HG03039 (cell line): Measurements from ENCODE around the gene TIAM2.
"Not testable (repeated sequence)": the region's sequence is repeated elsewhere in the genome, so short reads cannot be mapped to it uniquely, and the experiment has no call there.

Experiments used
- ATAC-seq: cut with Tn5 transposase; IDR thresholded peaks from one replicate; pipeline ENCODE4 v1.9.1; 2021; ENCODE audit warnings: mild to moderate bottlenecking, moderate library complexity; ENCODE audit not compliant: unreplicated experiment

The TIAM2 gene

DNA sequence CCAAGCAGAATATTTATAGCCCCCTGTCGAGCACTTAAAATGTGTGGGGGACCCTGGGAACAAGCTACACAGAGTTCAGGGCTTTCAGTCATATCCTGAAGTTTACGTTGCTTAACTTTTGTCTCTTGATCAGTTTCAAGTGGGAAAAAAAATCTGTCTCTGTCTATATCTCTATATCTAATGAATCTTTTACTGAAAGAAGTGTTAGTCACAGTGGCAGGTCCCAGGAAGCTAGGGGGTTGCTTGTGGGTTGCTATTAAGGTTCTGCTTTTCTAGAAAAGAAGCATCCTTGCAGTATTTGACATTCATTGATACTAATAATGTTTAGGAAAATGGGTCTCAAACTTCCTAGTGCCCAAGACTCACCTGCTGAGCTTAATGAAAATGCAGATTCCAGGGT, 192.0 kb downstream of the TIAM2 start:
- ATAC-seq = no peak

DNA sequence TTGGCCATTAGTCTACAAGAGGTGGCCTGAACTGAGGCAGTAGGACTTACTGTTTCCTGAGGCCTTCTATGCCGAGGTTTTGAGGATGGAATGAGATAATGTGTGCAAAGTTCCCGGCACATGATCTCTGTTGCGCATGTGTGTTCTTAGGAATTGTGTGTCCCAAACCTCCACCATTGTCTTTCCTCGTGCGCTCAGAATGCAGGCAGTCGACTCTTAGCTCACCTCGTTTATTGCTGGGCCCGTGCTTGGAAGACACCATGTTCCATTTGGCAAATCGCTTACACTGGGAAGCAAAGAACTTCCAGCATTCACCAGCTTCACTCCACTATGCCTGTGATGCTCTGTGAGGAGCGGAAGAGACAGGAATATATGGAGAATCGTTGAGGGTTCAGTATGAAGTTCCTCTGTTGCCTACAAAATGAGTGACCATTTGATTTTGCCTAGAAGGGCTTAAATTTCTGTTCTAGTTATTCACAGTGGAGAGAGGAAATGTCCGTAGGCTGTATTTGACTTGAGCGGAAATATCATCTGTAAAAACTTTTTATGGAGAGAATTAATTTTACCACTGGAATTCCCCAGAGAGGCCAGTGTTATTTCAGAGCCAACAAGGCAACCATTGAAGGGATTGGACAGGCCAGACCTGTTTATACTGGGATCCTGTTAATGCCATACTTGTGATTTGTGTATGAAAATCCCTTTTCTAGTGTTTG, 193.0 kb downstream of the TIAM2 start:
- no peak for ATAC-seq

DNA sequence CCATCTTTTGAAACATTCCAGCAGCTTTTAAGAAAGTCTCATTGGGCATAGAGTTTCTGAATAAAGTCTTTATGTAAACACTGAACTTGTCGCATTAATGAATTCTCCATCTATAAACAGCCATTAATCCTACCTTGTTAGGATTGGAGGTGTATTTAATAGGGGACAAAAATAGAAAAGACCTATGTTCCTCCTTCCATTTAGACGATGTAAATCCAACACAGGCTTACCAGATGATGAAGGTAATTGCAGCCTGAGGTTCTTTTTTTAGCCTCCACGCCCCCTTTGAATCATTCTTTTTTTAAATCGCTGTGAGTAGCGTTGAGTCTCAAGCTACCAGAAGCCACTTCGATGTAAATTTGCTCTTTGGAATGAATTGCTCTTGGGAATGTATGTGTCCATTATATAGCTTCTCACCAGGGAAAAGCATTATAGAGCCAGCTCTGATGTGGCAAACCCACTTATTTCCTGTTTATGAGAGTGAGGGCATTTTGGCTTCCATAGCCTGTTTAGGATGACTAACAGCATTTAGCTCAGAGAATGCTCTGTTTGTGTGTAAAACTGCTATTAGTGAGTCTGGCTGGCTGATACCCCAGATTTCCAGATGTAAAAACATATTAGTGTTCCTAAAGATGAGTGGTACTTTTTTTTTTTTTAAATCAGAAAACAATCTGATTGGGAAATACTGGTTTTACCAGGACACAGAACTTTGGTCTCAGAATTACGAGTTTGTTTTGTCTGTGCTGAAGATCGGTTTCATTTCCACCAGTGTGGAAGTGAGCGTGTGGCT, 193.8 kb downstream of the TIAM2 start:
- ATAC-seq = no peak

- ATAC-seq = no peak
Measured at GRCh38 chr6:155190677-155191076, 195.6 kb downstream of the TIAM2 start.

- no peak for ATAC-seq
Measured at GRCh38 chr6:155193526-155193925, 198.4 kb downstream of the TIAM2 start.

- ATAC-seq = no peak
Measured at GRCh38 chr6:155194399-155194798, 199.3 kb downstream of the TIAM2 start.

DNA sequence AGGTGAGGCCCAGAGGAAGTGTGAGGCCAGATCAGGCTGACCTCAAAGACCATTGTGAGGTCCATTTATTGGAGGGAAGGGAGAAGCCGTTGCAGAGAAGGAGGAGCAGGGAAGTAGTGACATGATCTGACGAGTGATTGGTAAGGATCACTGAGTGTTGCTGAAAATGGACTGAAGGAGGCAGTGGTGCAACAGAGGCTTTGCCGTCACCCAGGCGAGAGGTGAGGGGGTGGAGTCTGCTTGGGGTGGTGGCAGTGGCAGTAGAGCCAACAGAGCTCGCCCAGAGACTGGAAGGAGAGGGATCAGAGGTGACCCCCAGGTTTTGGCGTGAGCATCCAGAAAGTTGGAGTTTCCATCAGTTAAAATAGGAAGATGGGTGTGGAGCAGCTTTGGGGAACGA, 200.8 kb downstream of the TIAM2 start:
- no peak for ATAC-seq

DNA sequence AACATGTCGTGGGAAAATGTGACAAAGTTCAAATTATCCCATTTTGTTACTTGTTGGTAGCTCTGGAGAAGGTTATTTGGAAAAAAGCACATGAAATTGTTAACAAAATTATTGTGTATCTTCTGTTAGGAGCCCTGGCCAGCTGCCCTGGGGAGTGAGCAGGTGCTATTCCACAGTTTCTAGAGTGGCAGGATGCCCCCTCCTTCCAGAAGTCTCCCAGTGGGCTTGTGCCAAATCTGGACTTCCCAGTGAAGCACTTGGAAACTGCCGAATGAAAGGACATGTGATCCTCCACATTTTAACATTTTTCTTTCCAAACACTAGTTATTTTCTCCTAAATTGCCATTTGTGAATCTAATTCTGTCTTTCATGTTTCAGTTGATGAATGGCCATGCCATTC, 201.8 kb downstream of the TIAM2 start:
- ATAC-seq = no peak

- ATAC-seq = no peak
Measured at GRCh38 chr6:155197932-155198331, 202.8 kb downstream of the TIAM2 start.

GRCh38 chr6:155200012-155200411, 204.9 kb downstream of the TIAM2 start:
- no peak for ATAC-seq

DNA sequence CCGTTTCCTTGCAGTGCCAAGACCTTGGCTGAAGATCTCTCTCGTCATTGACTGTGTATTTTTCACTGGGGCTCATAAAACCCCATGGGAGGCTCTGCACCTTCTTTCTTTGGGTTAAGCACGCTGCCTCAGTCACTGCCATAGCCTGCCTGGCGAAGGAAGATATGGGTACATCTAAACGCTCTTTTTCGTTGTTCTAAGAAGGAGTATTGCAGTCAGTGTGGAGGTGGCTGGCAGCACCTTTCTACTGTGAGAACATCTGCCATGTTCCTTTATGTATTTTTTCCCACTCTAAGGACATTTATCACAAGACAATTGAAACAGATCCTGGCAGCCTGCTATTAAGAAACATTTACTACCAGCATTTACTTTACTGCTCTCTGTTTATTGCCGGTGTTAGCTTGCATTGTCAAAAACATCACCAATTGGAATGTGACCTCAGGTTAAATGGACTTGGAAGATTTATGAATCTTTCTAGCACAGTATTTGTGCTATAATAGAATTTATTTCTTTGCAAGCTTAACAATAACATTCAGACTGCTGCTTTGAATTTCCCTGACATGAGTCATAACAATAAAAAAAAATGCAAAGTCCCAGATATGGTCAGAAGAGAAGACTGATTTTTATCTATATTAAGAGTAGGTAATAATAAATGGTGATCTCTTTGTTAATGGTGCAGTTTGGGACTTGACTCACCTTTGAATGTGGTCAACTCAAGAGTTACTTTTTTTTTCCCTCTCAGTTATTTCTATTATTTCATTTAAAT, 206.5 kb downstream of the TIAM2 start:
- ATAC-seq = no peak

GRCh38 chr6:155207223-155207622, 212.1 kb downstream of the TIAM2 start:
- ATAC-seq = no peak

DNA sequence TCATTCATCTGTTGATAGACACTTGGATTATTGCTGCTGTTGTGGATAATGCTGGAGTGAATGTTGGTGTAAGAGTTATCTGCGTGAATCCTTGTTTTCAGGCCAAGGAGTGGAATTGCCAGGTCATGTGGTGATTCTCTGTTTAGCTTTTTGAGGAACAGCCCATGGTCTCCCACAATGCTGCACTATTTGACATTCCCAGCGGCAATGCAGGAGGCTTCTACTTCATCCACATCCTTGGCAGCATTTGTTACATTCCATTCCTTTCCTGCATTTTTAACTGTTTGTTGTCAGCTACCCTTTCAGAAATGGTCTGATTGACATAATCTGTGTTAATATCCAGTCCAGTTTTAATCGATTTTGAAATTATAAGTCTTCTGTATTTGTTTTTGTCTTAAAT, 217.0 kb downstream of the TIAM2 start:
- no peak for ATAC-seq

DNA sequence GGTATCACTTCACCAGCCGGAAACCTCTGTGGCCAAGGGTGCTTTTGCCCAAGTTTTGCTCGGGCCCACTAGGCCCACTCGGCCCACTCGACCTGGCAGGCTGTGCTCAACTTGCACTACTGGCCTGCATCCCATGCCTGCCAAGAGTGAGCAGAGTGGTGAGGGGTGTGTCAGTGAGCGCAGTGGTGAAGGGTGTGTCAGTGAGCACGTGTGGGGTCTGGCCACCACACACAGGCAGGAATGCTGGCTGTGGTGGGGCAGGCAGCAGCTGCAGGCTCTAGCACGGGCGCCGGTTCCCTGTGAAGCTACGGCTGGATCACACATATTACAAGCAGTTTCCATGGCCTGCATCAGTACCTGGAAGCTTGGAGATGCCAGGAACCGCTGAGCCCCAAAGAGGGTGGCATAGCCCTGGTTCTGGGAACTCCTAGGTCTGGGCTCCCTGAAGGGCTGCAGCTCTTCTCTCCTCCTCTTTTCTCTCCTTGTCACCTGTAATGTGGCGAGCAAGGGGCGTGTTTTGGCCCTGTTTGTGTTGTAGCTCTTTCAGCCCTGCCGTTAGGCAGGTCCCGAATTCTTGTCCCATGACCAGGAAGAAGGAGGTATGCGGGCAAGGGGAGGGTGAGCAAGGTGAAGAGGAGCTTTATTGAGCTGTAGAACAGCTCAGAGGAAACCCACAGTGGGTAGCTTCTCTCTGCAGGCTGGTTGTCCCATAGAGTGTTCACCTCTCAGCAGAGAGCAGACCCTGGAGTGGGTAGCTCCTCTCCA, 217.7 kb downstream of the TIAM2 start:
- no peak for ATAC-seq

GRCh38 chr6:155213611-155214372, 218.7 kb downstream of the TIAM2 start:
- ATAC-seq = no peak

DNA sequence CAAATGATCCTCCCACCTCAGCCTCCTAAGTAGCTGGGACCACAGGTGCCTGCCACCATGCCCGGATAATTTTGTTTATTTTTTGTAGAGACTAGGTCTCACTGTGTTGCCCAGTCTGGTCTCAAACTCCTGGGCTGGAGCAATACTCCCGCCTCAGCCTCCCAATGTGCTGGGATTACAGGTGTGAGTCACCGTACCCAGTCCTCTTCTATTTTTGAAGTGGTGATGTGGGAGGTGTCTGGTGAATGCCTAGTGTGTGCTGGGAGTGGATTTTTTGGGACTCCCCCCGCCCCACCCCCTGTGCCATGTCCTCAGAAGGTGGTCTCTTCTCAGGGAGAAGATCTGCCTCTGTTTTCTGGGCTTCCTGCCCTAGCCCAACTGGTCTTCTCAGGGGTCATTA, 220.8 kb downstream of the TIAM2 start:
- ATAC-seq = no peak

DNA sequence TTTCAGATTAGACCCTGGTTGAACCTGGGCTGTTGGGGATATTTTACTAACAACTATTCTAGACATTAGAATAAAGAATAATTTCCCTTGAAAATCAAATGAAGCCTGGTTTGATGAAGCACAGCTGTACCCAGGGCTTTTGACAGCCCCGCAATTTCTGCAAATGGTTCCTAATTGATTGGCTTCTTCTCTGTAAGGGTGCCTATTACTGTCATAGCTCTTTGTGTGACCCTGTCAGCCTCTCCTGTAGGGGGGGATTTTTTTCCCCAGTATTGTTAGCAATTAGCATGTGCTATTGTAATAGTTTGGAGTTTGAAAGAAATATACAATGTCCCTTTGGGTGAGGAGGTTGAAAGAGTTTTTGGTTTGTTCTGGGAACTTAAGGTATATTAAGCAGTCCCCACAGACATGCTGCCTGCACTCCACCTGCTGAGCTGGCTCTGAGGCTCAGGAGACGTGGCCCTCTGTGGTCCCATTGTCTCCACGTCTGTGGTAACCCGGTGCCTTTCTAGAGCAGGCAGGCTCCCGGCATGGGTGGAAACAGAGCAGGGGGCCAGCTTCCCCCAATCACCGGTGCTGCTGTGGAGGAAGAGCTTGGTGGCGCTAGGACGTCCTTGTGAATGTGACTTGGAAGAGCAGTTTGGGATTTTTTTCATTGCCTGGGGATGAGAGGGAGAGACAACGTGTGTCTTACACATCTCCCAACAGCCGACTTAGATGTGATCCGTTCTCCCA, 221.4 kb downstream of the TIAM2 start:
- no peak for ATAC-seq

DNA sequence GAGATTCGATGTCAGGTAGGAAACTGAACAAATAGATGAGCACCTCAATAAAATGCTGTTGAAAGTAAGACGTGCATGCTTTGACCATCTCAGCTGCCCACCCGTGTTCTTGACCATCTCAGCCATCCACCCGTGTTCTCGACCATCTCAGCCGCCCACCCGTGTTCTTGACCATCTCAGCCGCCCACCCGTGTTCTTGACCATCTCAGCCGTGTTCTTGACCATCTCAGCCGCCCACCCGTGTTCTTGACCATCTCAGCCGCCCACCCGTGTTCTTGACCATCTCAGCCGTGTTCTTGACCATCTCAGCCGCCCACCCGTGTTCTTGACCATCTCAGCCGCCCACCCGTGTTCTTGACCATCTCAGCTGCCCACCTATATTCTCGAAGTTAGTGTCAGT, 223.6 kb downstream of the TIAM2 start:
- ATAC-seq = not testable (repeated sequence)

DNA sequence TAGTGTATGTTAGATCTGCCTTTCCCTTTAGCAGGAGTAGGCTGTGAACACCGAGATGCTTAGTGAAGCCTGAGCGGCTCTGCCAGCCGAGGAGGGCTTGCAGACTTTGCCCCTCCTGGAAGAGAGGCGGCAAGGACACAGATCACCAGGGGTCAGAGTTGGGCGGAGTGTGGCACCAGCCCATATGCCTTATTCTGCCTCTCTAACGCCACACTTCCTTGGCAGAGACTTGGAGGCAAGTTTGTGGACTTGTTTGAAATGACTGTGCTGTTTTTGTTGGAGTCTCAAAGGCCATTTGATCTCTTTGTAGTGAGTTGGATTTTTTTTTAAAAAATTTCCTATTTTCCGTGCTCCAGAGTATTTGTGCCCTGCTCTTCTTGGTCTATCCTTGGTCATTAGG, 224.2 kb downstream of the TIAM2 start:
- no peak for ATAC-seq

GRCh38 chr6:155219858-155220301, 224.8 kb downstream of the TIAM2 start:
- no peak for ATAC-seq
